Cardiac muscle cell (in vitro differentiated cells and primary cell): ENCODE measurements around the gene FNDC11. TPM values are rescaled to one million over a fixed set of nuclear protein-coding genes. Genes with fewer than 3 reads are reported as not detected.

Source experiments
- DNase-seq, 2 donors: peaks; one replicate each; pipeline versions ENCODE4 v3.0.0 to v3.0.0-alpha.2; 2010 to 2017; ENCODE audit warnings: low read depth in 1 of 2, low spot score in 1 of 2
- H3K27ac ChIP-seq: fragments of 200-600 bp; sonication (generic); 2 replicates; pipeline ENCODE4 v1.5.1; 2016
- H3K27me3 ChIP-seq: fragments of 200-600 bp; sonication (generic); 2 replicates; pipeline ENCODE4 v1.6.0; 2016; ENCODE audit warnings: control low read depth
- H3K36me3 ChIP-seq: fragments of 200-600 bp; sonication (generic); 2 replicates; pipeline ENCODE4 v1.5.1; 2016; ENCODE audit warnings: control low read depth
- H3K4me1 ChIP-seq: fragments of 200-600 bp; sonication (generic); 2 replicates; pipeline ENCODE4 v1.8.1; 2017; ENCODE audit warnings: low read depth, mild to moderate bottlenecking, mixed run types
- H3K4me3 ChIP-seq: fragments of 200-600 bp; sonication (generic); 2 replicates; pipeline ENCODE4 v1.5.1; 2016; ENCODE audit warnings: mild to moderate bottlenecking
- H3K9me3 ChIP-seq: fragments of 200-600 bp; sonication (generic); 2 replicates; pipeline ENCODE4 v1.5.1; 2017; ENCODE audit warnings: low read depth, mild to moderate bottlenecking, control low read depth
- CTCF ChIP-seq: IDR thresholded peaks from 2 replicates; pipeline ENCODE4 v1.5.1; 2012; ENCODE audit warnings: low read depth, mild to moderate bottlenecking, low read length
- polyA plus RNA-seq: library from polyadenylated mRNA; unstranded; fragments of >200 nt; fragmentation: Nextera tagmentation; extraction: Ambion mirVana; gene quantifications from 2 replicates; pipeline ENCODE4 v1.2.1, GENCODE V29; 2016
- total RNA-seq: library from RNA; depleted of rRNA; stranded (reverse); fragments of >200 nt; gene quantifications from 2 replicates; pipeline ENCODE4 v1.2.3, GENCODE V29; 2016

The FNDC11 gene
- total and polyA plus RNA-seq, 2 experiments from 2014 or later, result 0.09 to 3.4 TPM

GRCh38 chr20:63540417-63541186 is 13.4 kb upstream of the FNDC11 start:
- no peaks in the 10 kb centered on the region for H3K27me3 ChIP-seq
- no peak overlapping the region for H3K27ac ChIP-seq
- no peaks in the 10 kb centered on the region for H3K4me1 ChIP-seq
- H3K4me3 ChIP-seq, result no peak overlapping the region
- TF ChIP-seq CTCF, result no peak
- no peaks in the 10 kb centered on the region for H3K9me3 ChIP-seq
- no peak for DNase-seq
- no peaks in the 10 kb centered on the region for H3K36me3 ChIP-seq

GRCh38 chr20:63541371-63541770 is 12.6 kb upstream of the FNDC11 start:
- Histone ChIP-seq H3K27ac (no peak overlapping the region), H3K4me1 (no peaks in the 10 kb centered on the region), H3K36me3 (no peaks in the 10 kb centered on the region), H3K9me3 (no peaks in the 10 kb centered on the region), H3K27me3 (no peaks in the 10 kb centered on the region), H3K4me3 (no peak overlapping the region)
- DNase-seq, result no peak
- no peak for TF ChIP-seq CTCF

GRCh38 chr20:63542031-63542559 is 11.9 kb upstream of the FNDC11 start:
- no peaks in the 10 kb centered on the region for H3K9me3 ChIP-seq
- TF ChIP-seq CTCF, result no peak
- no peak overlapping the region for H3K4me3 ChIP-seq
- H3K27ac ChIP-seq, result no peak overlapping the region
- no peak for DNase-seq
- H3K36me3 ChIP-seq, result no peaks in the 10 kb centered on the region
- no peaks in the 10 kb centered on the region for H3K4me1 ChIP-seq
- no peaks in the 10 kb centered on the region for H3K27me3 ChIP-seq

GRCh38 chr20:63542696-63543095 is 11.3 kb upstream of the FNDC11 start:
- Histone ChIP-seq H3K36me3 (no peaks in the 10 kb centered on the region), H3K9me3 (no peaks in the 10 kb centered on the region), H3K27me3 (no peaks in the 10 kb centered on the region), H3K4me3 (no peak overlapping the region), H3K27ac (no peak overlapping the region), H3K4me1 (no peaks in the 10 kb centered on the region)
- DNase-seq, result no peak
- no peak for TF ChIP-seq CTCF

- no peaks in the 10 kb centered on the region for H3K36me3 ChIP-seq
- no peak for TF ChIP-seq CTCF
- no peaks in the 10 kb centered on the region for H3K27me3 ChIP-seq
Measured at GRCh38 chr20:63543131-63543530, 10.8 kb upstream of the FNDC11 start.

More at GRCh38 chr20:63543131-63543530, 10.8 kb upstream of the FNDC11 start:
- no peak for DNase-seq
- H3K4me3 ChIP-seq, result no peak overlapping the region
- H3K27ac ChIP-seq, result no peak overlapping the region
- H3K9me3 ChIP-seq, result no peaks in the 10 kb centered on the region
- H3K4me1 ChIP-seq, result no peaks in the 10 kb centered on the region
